CD1c-positive myeloid dendritic cell (primary cell): ENCODE results near the gene GTPBP2.
"Not testable (repeated sequence)": the region's sequence is repeated elsewhere in the genome, so short reads cannot be mapped to it uniquely, and the experiment has no call there.

Source experiments
- DNase-seq: peaks from one replicate; pipeline ENCODE4 v3.0.0-alpha.2; 2016; ENCODE audit errors: extremely low spot score

GTPBP2 gene

DNA sequence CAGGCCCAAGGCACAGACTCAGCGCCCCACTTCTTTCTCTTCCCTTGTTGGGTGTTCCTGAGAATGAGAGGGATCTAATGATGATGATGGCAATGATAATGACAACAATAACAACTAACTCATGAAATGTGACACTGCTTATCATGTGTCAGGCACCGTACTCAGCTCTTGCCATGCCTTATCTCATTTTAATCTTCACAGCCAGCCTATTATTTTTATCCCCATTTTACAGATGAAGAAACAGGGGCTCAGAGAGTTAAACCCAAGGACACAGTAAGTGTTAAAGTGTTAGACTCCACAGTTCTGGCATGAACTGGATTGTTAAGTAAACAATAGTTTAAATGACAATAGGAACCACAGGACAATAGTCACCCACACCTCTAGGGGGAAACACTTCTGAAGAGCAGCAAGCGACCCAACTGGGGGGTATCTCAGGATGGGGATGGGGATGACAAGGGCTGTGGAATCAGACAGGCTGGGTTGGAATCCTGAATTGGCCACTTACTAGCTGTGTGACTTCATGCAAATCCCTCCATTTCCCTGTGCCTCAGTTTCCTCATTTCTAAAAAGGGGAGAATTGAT, 28.2 kb upstream of the GTPBP2 start:
- DNase-seq = no peak

DNA sequence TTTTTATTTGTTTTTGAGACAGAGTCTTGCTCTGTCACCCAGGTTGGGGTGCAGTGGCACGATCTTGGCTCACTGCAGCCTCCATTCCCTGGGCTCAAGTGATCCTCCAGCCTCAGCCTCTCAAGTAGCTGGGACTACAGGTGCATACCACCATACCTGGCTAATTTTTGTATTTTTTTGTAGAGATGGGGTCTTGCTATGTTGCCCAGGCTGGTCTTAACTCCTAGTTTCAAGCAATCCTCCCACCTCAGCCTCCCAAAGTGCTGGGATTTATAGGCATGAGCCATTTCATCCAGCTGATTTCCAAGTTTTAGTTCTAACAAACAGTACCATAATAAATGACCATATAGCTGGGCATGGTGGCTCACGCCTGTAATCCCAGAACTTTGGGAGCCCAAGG, 23.8 kb upstream of the GTPBP2 start:
- not testable (repeated sequence) for DNase-seq

DNA sequence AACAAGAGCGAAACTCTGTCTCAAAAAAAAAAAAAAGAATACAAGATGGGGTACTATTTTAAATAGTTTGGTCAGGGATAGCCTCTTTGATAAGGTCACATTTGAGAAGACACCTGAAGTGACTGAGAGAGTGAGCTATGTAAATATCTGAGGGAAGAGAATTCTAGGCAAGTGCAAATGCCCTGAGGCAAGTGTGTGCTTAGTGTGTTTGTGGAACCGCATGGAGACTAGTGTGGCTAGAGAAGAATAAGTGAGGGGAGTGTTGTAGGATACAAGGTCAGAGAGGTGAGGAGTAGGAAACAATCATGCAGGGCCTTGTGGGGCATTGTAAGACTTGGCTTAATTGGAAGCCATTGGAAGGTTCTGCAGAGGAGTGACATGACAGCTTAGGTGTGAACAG, 19.2 kb upstream of the GTPBP2 start:
- no peak for DNase-seq

DNA sequence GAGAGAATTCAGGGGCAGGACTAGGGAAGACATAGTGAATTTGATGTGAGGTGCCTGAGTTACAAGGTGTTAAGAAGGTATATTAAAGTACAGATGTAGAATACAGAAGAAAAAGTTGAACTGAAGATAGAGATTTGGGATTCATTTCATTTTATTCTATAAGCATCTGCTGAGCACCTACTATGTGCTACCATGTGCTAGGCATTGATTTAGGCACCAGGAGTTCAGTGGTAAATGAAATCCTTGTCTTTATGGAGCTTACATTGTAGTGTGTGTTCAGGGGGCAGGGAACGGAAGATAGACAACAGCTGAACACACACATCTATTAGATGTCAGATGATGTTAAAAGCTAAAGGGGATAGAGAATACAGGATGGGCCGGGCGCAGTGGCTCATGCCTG, 18.5 kb upstream of the GTPBP2 start:
- DNase-seq = no peak

DNA sequence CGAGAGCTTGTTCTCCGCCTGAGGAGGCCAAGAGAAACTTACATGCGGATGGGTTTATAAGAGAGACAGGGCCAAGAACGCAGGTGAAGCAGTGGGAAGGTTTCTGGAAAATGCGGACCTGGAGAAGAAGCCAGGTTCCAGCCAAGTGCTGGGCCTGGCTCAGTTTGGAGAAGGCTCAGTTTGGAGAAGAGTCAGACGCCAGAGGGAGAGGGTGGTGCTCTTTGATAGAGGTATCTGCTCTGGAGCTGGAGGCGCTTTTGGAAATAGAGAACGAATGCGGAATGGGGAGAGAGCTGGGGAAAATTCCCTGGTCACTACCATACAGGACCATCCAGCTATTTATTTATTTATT, 16.5 kb upstream of the GTPBP2 start:
- no peak for DNase-seq

DNA sequence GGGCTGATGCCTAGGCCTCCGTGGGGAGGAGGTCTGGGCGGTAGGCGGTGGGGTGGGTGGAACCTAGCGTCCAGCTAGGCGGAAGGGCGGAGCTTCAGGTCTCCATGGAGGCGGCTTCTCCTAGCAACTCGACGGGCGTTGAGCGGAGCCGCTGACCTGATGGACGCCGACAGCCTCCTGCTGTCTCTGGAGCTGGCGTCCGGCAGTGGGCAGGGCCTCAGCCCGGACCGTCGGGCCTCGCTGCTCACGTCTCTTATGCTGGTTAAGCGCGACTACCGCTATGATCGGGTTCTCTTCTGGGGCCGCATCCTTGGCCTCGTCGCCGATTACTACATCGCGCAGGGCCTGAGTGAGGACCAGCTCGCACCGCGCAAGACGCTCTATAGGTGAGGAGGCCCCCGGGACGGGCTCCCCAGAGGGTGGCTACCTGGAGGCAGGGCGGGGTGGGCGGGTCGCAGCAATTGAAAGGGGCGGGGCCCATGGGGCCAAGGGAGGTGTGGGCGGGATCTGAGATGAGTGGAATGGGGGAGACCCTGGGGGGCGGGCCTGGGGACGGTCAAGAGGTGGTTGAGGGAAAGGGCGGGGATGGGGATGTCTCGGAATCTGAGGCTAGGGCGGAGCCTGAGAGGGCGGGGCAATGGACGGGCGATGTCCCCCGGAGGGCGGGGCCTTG, 16.0 kb upstream of the GTPBP2 start, which contains the start of gene RSPH9:
Gene RSPH9, plus strand, starts transcription at position 97 of the 673 bp plus-strand sequence. Its CDS starts 63 bp downstream, at position 160.
- peak; percentile 53 for DNase-seq

DNA sequence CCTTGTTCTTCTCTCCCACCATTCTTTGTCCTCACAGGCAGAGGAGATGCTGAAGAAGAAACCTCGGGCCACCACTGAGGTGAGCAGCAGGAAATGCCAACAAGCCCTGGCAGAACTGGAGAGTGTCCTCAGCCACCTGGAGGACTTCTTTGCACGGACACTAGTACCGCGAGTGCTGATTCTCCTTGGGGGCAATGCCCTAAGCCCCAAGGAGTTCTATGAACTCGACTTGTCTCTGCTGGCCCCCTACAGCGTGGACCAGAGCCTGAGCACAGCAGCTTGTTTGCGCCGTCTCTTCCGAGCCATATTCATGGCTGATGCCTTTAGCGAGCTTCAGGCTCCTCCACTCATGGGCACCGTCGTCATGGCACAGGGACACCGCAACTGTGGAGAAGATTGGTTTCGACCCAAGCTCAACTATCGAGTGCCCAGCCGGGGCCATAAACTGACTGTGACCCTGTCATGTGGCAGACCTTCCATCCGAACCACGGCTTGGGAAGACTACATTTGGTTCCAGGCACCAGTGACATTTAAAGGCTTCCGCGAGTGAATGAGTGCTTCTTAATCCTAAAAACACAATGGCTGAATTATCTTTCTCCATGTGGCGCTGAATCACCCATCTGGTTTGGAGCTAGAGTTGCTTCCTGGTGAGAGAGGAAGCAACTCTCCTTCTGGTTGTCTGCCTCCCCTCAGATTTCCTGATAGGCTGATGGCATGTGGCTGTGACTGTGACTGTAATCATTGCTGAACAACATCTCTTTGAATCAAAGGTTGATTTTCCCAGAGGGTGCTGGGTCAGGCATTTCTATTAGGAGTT, 11.1 kb upstream of the GTPBP2 start:
- DNase-seq = no peak

DNA sequence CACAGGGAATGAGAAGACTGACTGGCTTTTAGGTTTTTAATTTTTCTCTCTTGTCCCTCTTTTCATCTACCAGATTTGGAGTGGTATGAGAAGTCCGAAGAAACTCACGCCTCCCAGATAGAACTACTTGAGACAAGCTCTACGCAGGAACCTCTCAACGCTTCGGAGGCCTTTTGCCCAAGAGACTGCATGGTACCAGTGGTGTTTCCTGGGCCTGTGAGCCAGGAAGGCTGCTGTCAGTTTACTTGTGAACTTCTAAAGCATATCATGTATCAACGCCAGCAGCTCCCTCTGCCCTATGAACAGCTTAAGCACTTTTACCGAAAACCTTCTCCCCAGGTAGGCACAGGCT, 7.2 kb upstream of the GTPBP2 start:
- no peak for DNase-seq

DNA sequence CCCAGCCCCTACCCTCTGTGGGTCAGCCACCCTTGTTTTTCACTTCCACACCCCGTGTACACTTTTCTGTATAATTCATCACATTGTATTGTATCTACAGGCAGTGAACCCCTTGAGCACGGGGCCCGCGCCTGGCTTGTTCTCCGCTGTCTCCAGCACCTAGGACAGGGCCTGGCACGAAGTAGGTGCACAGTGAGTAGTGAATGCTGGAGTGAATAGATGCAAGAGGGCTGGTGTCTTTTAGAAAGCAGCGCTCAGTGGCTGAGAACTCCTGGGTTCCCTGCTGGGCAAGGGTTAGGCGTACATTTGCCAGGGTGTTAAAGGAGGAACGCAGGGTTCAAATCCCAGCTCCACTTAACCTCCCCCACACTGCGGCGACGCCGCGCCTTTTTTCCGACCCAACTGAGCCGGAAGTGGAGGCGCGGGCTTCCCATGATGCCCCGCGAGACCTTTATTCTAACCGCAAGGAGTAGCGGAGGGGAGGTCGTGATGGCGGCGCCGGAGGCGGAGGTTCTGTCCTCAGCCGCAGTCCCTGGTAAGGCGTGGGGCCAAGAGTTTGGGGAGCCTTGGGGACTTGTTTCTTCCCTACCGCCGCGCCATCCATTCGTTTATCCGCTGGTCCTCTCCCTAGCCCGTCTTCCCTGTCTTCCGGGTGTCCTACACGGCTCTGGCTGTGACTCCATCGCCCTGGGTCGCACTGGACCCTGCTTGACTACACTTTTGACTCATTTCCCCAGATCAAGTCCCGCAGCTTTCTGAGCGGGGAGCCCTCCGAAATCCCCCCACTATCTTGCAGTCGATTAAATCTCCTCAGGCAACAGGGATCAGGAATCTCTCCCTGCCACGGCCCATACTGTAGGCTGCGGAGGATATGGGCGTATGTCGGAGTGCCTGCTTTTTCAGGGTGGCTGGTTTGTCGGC, 6.6 kb upstream of the GTPBP2 start, which contains the start of gene MAD2L1BP:
Gene MAD2L1BP, plus strand, starts transcription at position 454 of the 921 bp plus-strand sequence. Its CDS starts 36 bp downstream, at position 490.
- peak; percentile 89 for DNase-seq

DNA sequence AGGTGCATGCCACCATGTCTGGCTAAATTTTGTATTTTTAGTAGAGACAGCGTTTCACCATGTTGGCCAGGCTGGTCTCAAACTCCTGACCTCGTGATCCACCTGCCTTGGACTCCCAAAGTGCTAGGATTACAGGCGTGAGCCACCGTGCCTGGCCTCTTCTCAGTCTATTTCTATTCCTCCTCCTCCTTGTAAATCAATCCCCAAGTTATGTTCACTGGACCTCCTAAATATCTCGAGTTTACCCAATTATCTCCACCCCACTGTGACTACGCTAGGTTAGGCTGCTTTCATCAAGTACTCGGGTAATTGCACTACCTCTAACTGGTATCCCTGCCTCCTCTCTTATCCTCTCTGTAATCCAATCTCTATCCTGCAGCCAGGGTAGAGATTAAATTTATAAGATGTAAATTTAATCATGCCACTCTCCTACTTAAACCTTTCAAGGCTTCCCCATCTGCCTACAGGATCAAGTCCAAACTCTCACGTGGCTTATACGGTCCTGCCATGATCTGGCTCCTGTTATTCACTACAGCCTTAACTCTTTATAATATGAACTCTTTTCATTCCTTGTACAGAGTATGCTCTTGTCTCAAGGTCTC, 5.7 kb upstream of the GTPBP2 start:
- no peak for DNase-seq

DNA sequence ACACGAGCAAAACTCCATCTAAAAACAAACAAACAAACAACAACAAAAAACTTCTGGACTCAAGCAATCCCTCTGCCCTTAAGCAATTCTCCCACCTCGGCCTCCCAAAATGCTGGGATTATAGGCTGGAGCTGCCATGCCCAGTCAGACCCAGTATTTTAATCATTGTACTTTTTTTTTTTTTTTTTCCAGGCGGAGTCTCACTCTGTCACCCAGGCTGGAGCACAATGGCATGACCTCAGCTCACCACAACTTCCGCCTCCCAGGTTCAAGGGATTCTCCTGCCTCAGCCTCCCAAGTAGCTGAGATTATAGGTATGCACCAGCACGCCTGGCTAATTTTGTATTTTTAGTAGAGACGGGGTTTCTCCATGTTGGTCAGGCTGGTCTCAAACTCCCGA, 3.9 kb upstream of the GTPBP2 start:
- not testable (repeated sequence) for DNase-seq

DNA sequence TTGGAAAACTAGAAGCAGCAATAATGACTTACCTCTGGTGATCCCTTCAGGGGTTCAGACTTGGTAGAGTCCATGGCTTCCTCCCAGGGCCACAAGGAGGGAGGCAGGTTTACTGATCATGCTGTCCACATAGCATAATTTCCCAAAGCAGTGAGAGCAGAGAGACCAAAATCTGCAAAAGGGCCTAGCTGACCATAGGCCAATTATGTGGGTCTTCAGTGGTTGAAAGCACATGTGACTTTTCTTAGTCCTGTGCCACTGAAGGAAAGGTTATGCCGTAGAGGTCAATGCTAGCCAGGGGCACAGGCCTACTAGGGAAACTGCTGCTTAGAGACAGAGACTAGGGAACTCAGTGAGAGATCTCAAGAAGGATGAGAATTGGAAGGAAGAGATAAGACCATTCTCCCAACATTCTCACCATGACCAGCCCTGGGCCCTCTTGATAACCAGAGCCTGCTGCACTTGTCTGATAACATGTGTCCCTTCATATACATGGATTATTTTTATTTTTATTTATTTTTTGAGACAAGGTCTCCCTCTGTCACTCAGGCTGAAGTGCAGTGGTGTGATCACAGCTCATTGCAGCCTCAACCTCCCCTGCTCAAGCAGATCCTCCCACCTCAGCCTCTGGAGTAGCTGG, 2.0 kb upstream of the GTPBP2 start:
- DNase-seq = no peak

DNA sequence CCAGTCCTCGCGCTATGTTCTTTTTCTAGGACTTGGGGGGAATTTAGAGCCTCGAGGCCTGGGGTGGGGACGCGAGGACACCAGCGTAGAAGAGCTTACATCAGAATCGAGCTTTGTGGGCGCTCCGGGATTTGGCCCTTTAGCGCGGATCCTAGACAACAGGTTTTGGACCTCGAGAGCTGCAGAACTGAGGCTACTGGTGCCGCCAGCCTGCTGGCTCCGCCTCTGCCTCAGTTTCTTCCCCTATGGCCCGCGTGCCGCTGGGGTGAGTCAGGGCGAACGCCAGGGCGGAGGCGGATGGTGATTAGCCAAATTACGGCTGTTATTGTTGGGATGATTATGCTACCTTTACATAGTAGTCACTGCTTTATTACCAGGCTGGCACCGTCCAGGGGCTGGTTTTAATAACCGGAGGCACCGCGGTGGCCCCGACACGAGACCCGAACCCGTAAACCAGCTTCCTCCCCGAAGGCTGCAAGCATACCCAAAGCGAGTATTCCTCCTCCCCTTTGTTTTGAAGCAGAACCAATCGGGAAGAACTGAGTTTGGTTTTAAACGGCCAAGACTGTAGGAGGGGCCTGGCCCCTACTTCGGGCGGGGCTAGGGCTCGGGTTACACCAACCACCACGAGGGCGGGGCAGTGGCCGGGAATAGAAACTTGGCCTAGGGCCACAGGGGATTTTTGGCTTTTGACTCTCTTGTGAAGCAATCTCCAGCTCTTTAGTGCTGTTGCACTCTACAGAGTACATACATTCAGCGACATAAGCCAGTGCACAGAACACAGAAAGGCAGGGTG, 639 bp upstream of the GTPBP2 start:
- DNase-seq = peak; percentile 98

DNA sequence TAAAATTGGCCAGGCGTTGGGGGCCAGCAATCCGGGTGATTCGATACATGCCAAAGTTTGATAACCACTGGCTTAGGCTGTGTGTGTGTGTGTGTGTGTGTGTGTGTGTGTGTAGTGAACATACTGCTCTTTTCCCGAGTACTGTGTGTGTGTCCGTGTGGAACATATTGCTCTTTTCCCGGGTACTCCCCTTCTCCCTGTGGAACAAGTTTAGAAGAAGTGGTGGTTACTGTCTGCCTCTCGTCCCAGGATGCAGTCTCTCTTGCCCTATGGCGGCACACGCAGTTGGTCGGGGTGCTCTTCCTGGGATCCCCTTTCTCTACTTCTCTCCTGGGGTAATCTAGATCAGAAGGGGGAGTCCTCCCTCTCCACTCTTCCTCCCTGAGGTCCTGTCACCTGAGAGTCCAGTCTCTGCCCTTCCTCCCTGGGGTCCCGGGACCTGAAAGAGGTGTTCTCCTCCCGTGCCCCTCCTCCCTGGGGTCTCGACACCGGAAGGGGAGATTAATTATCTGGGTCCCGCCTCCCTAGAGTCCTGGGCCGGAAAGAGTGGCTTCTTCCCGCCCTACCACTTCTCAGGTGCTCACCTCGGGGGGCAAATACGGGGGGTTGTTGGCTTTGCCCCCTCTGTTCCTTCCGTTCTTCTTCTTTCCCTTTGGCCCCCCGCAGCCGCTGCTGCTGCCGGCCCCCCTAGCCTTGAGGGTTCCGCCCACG, 516 bp downstream of the GTPBP2 start:
- DNase-seq = peak; percentile 32

DNA sequence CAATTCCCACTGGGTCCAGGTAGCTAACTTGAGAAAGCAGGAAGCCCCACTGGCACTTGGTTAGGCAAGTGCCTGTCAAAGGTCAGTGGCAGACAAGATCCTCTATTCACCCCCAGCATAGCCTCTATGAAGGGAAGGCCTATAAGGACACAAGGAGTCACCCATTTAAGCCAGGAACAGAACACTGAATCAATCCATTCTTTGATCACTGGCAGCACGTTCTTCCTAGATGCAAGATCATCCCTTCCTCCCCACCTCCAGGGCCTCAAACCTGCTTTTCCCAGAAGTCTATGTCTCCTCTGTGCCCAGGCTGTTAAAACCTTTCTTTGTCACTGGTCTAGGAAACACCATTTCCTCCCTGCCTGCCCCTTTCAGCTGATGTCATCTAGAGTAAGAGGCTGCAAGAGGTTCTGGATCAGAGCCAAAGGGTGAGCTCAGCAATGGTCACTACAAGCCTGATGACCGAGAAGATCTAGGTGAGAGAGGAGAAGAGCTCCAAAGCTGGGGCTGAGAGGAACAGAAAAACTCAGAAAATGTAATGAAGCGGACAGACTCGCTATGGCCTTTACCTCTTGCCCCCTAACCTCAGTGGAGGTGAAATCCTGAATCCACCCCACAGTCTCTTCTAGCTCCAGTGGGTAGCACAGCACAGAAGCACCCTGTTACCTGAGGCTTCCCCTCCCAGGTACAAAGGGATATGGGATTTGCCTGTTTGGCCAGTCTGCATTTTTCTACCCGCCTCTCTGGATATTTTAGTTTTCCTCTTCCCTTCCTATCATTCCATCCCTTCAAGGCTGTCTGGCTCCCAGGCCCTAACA, 1.8 kb downstream of the GTPBP2 start:
- DNase-seq = peak; percentile 96

DNA sequence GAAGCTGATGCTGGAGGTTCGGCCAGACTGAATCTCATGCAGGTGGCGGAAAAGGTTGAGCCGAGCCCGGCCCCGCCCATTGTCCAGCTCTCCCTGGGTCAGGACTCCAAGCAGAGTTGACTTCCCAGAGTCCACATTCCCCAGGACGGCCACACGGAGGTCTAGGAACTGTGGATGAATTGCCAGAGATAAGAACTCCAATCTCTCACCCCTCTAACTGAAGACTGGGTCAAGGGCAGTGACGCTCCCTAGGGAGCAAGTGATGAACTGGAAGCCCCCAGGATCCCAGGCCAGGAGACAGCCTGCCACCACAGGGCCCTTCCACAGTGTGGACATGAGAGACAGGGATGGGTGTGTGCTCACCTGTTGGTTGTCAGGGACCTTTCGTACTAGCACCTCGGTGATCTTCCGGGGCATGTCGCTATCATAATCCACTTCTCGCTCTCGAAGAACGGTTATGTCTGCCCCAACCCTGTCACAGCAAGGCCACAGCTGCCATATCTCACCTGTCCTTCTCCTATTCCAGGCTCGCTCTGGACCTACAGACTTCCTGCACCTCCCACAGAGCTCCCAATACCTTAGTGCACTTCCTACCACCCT, 3.6 kb downstream of the GTPBP2 start:
- DNase-seq = no peak

DNA sequence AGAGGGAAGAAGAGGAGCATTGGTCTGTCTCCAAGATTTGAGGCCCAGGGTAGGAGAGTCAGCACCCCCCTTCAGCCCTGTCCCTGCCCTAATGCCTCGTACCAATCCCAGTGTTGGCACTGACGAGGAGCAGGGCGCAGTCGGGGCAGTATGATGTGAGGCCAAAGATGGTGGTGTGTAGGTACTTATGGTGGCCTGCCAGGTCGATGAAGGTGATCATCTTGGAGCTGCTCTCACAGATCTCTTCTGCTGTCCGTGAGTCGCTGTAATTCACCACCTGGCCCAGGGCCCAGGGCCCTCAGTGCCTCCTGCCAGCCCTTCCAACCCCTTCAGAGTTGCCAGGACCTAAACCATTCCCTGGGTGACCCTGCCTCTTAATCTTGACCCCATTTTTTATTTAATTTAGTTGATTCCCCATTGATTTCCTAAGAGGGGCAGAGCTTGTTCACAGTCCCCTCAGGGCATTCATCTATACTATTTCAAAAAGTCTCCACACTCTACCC, 4.2 kb downstream of the GTPBP2 start:
- no peak for DNase-seq
